Epithelial cell of prostate (primary cell): ENCODE data around the gene PEAR1.

Experiments
- DNase-seq: peaks from one replicate; pipeline ENCODE4 v3.0.0-alpha.2; 2011; ENCODE audit warnings: low read depth, low spot score
- H3K27ac ChIP-seq: fragments of 450-650 bp; 2 replicates; pipeline ENCODE4 v1.5.1; 2017; ENCODE audit warnings: mild to moderate bottlenecking

The PEAR1 gene

GRCh38 chr1:156951371-156951770 lies 57.9 kb downstream of the PEAR1 start:
- DNase-seq, result no peak
- no peak overlapping the region for H3K27ac ChIP-seq

- no peak for DNase-seq
- H3K27ac ChIP-seq, result no peak overlapping the region
Measured at GRCh38 chr1:156953571-156953970, 60.1 kb downstream of the PEAR1 start.

GRCh38 chr1:156956333-156956732 lies 62.8 kb downstream of the PEAR1 start:
- no peak overlapping the region for H3K27ac ChIP-seq
- no peak for DNase-seq

GRCh38 chr1:156957634-156958033 lies 64.1 kb downstream of the PEAR1 start:
- DNase-seq, result peak; percentile 10
- no peak overlapping the region for H3K27ac ChIP-seq

- DNase-seq, result no peak
- H3K27ac ChIP-seq, result no peak overlapping the region
Measured at GRCh38 chr1:156958247-156958714, 64.8 kb downstream of the PEAR1 start.

GRCh38 chr1:156959414-156959813 lies 65.9 kb downstream of the PEAR1 start:
- no peak for DNase-seq
- H3K27ac ChIP-seq, result no peak overlapping the region

- no peak for DNase-seq
- no peak overlapping the region for H3K27ac ChIP-seq
Measured at GRCh38 chr1:156959925-156960324, 66.4 kb downstream of the PEAR1 start.

GRCh38 chr1:156961709-156962108 lies 68.2 kb downstream of the PEAR1 start:
- H3K27ac ChIP-seq, result no peak overlapping the region
- DNase-seq, result no peak

- no peak overlapping the region for H3K27ac ChIP-seq
- DNase-seq, result no peak
Measured at GRCh38 chr1:156963621-156964020, 70.1 kb downstream of the PEAR1 start.

GRCh38 chr1:156964441-156964840 lies 70.9 kb downstream of the PEAR1 start:
- no peak overlapping the region for H3K27ac ChIP-seq
- no peak for DNase-seq
